ENCODE data around the gene ZNF236.
"Not testable (repeated sequence)": the region's sequence is repeated elsewhere in the genome, so short reads cannot be mapped to it uniquely, and the experiment has no call there.

Gene ZNF236

DNA sequence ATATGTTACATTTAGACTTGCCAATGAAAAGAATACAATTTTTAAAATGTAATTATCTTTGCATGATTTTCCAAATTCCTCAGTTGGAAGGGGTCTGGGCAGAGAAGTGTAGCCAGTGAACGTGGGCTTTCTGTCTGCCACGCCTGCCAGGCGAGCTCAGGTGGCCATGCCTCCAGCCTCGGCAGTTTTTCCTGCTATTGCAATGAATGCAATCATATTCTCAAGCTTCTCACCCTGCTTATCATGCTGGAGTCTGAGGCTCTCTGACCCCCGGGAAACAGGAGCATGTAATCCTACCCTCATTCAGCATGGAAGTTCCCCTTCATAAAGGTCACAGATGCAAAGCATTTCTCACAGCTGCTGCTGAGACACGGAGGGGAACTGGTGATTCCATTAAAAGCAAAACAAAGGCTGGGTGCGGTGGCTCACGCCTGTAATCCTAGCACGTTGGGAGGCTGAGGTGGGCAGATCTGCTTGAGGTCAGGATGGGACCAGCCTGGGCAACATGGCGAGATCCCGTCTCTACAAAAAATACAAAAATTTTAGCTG, 155.4 kb downstream of the ZNF236 start:
- no peak for DNase-seq

DNA sequence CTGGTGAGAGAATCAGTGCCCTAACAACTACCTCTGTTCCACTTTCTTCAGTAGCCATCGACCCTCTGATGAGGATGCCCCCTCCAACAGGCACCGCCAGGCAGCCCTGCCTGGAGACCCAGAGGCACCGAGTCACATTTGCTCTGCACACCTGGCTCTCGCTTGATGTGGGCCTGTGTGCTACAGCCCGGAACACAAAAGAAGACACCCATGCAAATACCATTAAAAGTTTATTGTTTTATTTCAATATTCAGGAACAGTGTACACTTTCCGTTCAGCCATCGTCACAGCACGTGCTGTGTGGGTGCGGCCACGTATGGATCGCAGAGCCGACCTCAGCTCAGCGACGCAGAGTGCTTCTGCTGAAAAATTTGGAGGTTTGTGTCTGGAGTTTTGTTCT, 156.3 kb downstream of the ZNF236 start:
- no peak for DNase-seq

- no peak for DNase-seq
Observed at GRCh38 chr18:76979111-76979751, 156.9 kb downstream of the ZNF236 start.

GRCh38 chr18:76979906-76980305, 157.5 kb downstream of the ZNF236 start:
- no peak for DNase-seq

DNA sequence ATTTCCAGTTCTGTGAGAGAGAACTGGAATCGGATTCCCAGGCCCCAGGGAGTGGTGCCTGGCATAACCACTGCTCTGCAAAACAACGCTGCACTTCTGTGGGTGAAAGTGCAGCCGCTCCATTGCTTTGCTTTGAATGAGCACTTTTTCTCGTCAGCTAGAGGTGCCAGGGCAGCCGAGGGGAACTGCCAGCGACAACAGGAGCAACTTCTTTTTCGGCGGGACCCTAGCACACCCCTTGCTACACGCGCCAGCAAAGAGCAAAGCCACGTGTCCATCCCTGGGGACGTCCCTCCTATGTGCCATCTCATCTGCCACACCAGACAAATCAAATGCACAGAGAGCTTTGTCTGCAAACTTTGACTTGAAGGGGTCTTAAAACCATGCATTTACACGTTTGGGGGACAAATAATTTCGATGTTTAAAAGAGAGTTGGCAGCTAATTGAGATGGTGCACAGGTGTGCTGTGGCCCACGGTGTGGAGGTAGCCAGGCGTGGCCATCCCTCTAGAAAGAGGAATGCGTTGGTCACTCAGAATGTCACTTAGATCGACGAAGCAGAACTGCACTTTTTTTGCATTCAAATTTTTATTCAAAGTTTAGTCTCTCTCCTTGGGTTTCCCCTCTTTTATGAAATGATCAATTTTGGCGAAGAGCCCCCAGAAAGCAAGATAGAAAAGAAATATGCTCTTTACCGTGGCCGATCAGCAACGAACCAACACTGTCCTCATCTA, 158.5 kb downstream of the ZNF236 start:
- DNase-seq = no peak

GRCh38 chr18:76981396-76981968, 159.1 kb downstream of the ZNF236 start:
- no peak for DNase-seq

GRCh38 chr18:76982038-76982437, 159.7 kb downstream of the ZNF236 start:
- DNase-seq = no peak

DNA sequence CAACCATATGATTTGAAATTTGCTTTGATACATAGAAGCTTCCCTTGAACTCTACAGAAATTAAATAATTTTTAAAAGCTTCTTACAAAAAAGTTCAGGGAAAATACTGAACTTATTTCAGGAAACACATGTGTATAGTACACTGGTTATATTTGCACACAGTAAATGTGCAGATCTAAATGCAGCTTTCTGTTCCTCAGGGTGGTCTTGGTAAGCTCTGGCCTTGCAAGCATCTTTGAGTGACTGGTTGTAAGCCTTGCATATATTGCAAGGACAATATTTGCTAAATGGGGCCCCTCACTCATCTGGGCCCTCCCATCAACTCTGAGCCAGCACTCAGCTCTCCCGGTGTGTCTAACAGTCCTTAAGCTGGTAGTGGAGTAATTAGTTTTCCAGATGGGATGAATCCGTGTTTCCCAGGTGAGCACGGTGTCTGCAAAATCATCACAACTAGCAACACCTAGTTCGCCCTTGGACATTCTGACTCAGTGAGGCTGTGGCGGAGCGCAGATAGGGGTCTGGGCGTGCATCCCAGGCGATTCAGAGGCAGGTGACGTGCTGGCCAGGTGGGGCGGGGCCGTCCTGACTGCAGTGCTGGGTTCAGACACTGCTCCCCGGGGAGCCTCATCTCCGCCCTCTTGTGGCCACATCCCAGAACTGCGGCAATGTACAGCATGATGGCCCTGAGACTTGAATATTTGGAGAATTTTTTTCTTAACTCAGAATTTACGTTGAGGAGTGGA, 160.7 kb downstream of the ZNF236 start:
- DNase-seq = peak; percentile 47

GRCh38 chr18:76983613-76984051, 161.3 kb downstream of the ZNF236 start:
- no peak for DNase-seq

GRCh38 chr18:76984193-76985155, 162.1 kb downstream of the ZNF236 start:
- no peak for DNase-seq

- DNase-seq = no peak
Observed at GRCh38 chr18:76985156-76985950, 163.0 kb downstream of the ZNF236 start.

- no peak for DNase-seq
Observed at GRCh38 chr18:76985951-76986236, 163.5 kb downstream of the ZNF236 start.

DNA sequence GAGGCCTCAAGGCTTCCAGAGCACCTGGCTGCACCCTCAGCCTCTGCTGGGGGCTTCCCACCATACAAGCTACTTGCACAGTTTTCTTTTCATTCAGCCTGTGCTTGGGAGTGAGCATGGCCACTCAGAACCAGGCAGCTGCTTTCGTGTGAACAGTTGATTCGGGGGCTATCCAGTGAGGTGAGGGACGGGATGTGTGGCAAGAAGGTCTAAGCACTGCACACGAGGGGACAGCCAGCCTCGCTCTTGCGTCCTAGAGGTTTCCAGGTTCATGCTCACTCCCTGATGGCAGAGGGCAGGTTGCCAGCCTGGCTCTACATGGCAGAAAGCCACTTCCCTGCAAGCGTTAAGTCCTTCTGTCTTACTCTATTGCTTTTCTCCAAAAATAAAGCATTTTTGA, 164.0 kb downstream of the ZNF236 start:
- no peak for DNase-seq

- no peak for DNase-seq
Observed at GRCh38 chr18:76988031-76988826, 165.9 kb downstream of the ZNF236 start.

- DNase-seq = no peak
Observed at GRCh38 chr18:76988827-76989646, 166.7 kb downstream of the ZNF236 start.

GRCh38 chr18:76989647-76990190, 167.4 kb downstream of the ZNF236 start:
- DNase-seq = no peak

DNA sequence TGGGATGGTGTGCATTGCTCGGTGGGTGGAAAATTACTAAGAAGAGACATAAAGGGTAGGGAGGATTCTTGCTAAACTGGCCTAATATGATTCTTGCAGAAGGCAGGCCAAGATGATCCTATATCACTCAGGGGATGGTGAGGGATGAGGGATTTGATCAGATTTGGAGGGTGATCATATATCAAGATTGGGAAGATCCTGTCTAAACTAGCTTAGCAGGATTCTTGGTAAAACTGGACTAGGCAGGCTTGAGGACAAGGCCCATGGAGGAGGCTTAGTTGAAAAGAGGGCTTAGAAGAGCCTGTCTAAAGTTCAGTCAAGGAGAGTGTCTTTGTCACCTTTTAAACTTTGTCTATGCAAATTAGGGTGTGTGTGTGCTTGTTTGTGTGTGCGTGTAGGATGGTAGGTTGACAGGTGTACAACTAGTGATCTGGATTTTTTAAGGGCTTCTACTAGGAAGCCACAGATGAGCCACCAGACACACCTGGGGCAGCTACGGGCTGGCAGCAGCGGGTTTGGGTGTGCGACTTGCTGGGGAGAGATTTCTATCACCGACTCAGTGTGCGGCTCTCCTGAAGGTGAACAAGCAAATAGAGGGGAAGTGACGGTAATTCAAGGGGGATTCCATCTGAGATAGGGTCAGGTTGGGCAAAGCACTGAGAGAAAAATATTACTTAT, 168.1 kb downstream of the ZNF236 start:
- DNase-seq = not testable (repeated sequence)

GRCh38 chr18:76991021-76991688, 168.8 kb downstream of the ZNF236 start:
- no peak for DNase-seq
